ENCODE data around the gene MMRN2.

MMRN2 gene

GRCh38 chr10:86969421-86970041 lies 12.1 kb upstream of the MMRN2 start:
- peak; percentile 74 for DNase-seq (ENCODE audit: low spot score)

- DNase-seq (ENCODE audit: low spot score) = no peak
These were observed 11.6 kb upstream of the MMRN2 start for GRCh38 chr10:86968994-86969355.

DNA sequence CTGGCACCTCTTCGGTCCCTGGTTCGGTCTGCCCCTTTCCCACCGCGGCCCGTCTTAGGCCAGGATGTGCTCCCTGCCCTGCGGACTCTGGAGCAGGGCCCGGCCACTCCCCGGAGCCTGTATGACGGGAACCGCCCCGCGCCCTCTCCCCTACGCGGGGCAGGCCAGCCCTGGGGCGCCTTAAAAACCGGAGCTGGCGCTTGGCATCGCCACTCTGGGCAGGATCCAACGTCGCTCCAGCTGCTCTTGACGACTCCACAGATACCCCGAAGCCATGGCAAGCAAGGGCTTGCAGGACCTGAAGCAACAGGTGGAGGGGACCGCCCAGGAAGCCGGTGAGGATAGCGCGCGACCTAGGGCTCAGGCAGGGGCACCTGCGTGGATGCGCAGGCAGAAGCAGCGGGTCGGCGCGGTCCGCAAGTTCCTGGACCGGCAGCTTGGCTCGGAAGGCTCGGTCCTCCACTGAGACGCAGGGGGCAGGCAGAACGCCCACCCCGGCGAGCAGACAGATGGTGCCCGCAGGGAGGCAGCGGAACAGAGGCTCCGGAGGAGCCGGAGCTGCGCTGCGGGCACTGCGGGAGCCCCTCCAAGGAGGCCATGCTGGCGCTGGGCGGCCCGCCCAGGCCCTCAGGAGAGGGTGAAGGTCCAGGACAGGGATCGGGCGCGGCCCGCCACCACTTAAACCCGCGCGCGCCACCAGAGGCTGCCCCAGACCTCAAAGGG lies 11.0 kb upstream of the MMRN2 start, which contains the start of gene ADIRF:
TSS of gene ADIRF (plus strand) at position 212 of the 723 bp plus-strand sequence. CDS start at position 275, 63 bp downstream.
- DNase-seq (ENCODE audit: low spot score) = peak; percentile 49

- DNase-seq (ENCODE audit: low spot score) = no peak
These were observed 10.1 kb upstream of the MMRN2 start for GRCh38 chr10:86967481-86967941.

DNA sequence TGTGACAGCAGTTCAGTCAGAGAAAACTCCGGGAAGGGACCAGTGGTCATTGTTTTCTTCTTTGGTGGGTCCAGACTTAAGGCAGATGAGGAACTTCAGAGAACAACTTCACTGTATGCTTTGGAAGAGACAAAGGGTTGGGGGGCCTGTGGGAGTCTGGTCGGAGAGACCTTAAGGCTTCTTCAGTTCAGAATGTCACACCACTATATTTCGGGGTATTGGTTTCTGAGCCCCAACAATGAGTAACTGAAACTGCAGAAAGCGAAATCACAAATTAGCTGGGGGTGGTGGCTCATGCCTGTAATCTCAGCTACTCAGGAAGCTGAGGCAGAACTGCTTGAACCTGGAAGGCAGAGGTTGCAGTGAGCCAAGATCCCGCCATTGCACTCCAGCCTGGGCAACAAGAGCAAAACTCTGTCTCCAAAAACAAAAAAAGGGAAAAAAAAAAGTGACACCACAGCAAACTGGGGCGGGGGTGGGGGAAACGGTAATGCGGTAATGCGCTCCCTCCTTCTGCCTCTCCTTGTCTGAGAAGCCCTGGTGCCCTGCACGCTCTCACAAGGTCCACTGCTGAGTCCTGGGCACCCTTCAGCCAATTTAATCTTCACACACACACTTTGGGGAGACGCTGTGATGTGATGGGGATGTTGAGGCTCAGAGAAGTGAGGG lies 8.7 kb upstream of the MMRN2 start:
- no peak for DNase-seq (ENCODE audit: low spot score)

- DNase-seq (ENCODE audit: low spot score) = no peak
These were observed 7.4 kb upstream of the MMRN2 start for GRCh38 chr10:86964847-86965190.

DNA sequence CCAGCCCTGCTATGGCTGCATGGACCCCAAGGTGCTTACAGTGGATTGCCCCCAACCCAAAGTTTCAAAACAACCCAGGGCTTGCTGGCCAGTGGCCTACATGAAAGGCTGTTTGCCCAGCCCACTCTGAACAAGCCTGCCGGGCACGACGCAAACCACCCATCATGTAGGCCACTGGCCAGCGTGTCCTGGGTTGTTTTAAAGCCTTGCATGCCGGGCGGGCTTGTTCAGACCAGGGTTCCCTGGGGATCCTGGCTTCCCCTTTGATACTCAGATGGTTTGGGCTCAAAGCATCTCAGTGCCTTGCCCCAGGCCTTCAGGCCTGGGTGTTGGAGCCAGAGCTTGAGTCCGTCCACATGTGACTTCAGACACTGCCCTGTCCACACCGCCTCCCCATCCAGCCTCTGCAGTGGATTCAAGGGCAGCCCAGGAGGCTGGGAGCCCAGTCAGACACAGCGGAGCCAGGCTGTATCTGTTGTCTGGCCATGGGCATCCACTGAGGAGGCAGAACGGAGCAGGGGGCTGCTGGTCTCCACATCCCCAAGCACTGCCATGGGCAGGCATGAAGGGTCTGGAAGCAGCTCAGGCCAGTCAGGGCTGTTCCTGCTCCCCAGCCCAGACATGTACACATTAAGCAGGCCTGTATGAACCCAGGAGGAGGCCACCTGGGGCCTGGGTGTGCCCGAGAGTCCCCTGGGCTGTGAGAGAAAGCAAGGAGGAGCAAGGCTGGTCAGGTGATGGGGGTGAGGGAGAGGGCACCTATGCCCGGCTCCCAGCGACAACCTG lies 6.8 kb upstream of the MMRN2 start:
- no peak for DNase-seq (ENCODE audit: low spot score)

DNA sequence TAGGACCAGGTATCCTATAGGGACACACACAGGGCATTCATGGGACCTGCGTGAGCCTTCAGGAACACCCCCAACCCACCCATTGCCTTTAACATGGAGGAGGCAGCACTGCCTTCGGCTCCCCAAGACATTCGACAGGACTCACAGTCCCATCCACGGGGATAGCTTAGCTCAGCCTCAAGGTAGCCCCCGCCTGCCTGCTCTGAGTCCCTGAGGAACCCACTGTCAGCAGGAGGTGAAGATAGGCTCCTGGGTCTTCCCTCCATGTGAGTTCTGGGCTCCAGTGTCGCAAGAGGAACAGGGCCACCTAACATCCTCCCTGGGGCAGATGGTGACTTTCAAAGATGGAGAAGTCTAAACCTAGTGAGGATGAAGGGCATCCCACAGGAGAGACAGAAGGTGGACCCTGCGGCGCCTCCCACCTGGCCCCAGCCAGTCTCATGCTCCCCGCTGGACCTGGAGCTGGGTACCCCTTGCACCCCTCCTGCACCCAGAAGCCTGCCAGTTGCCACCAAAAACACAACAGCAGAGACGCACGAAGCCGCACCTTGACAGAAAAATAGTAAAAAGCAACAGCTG lies 6.0 kb upstream of the MMRN2 start:
- DNase-seq (ENCODE audit: low spot score) = no peak

DNA sequence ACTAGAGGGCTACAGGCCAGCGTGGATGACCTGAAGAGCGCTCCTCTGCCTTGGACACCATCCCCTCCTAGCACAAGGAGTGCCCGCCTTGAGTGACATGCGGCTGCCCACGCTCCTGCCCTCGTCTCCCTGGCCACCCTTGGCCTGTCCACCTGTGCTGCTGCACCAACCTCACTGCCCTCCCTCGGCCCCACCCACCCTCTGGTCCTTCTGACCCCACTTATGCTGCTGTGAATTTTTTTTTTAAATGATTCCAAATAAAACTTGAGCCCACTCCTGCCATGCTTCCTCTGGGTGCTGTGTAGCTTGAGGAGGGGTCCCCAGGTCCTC lies 5.5 kb upstream of the MMRN2 start:
- no peak for DNase-seq (ENCODE audit: low spot score)

DNA sequence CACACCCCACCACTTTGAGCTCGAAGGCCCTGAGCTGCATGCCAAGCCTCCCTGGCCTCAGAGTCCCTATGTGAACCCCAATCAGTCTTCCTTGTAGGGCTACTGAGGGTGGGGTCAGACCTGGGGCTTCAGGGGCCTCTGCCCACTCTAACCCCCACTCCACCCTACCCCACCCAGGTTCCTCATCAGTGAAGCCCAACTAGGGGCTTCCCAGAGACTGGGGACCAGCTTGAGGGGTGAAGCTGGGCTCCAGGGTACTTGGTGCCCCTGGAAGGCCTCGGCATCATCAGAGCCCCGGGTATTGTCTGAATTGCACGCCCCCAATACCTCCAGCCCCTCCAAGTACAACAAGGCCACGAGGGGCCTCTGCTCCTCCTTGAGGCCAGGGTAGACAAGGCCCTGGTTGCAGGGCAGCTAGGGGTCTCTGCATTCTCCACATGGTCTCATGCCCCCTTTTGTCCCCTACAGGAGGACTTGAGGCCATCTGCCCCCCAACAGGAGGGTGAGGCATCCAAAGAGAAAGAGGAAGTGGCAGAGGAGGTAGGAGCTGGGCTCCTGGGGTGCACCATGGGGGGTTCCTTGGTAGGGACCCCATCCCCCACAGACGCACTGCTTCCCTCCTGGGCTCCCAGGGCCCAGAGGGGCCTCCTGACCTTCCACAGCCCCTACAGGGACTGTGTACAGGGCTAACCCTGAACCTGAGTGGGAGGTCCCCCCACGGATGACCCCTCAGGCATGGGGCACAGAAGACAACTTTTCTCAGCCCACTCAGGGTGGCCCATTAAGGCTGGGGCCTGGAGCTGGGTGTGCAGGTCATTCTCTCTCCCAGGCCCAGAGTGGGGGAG lies 4.9 kb upstream of the MMRN2 start:
- DNase-seq (ENCODE audit: low spot score) = no peak

DNA sequence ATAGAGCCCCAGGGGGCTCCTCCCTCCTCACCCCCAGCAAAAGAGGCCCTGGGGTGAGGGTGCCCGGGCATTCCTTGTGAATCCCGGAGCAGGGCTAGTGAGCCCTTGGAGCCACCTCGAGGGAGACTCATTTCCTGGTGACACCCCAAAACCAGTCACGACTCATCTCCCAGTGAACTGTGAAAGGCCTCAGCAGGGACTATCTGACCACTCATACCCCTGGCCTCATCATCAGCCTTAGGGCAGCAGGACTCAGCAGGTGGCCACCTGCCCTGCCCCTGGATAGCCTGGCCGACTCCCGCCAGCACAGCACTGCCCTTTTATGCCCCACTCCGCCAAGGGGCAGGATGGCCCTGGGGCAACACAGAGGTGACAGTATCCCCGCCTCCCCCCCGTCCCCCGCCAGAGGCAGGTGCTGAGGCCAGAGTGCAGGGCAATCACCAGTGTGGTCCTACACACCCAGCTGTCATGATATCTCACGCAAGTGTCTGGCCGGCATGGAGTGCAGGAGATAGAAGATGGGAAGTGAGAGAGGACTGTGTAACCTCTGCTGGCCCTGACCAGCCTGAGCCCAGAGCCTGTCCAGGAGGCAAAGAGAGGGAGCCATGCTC lies 4.2 kb upstream of the MMRN2 start:
- peak; percentile 83 for DNase-seq (ENCODE audit: low spot score)

- no peak for DNase-seq (ENCODE audit: low spot score)
These were observed 3.5 kb upstream of the MMRN2 start for GRCh38 chr10:86960863-86961434.

GRCh38 chr10:86960003-86960862 lies 2.8 kb upstream of the MMRN2 start:
- DNase-seq (ENCODE audit: low spot score) = peak; percentile 76

DNA sequence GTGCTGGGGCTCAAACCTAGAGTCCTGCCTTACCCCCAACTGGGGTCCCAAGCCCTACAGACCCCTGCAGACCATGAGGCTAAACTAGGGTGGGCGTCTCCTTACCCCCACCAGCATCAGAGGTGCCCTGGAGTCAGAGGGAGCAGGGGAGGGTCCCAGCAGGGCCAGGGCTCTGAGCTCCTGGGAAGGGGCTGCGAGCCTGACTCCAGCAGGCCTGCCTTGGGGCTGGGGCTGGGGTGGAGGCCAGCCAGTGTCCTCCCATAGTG lies 2.3 kb upstream of the MMRN2 start:
- DNase-seq (ENCODE audit: low spot score) = no peak

GRCh38 chr10:86958901-86959736 lies 1.7 kb upstream of the MMRN2 start:
- peak; percentile 80 for DNase-seq (ENCODE audit: low spot score)

DNA sequence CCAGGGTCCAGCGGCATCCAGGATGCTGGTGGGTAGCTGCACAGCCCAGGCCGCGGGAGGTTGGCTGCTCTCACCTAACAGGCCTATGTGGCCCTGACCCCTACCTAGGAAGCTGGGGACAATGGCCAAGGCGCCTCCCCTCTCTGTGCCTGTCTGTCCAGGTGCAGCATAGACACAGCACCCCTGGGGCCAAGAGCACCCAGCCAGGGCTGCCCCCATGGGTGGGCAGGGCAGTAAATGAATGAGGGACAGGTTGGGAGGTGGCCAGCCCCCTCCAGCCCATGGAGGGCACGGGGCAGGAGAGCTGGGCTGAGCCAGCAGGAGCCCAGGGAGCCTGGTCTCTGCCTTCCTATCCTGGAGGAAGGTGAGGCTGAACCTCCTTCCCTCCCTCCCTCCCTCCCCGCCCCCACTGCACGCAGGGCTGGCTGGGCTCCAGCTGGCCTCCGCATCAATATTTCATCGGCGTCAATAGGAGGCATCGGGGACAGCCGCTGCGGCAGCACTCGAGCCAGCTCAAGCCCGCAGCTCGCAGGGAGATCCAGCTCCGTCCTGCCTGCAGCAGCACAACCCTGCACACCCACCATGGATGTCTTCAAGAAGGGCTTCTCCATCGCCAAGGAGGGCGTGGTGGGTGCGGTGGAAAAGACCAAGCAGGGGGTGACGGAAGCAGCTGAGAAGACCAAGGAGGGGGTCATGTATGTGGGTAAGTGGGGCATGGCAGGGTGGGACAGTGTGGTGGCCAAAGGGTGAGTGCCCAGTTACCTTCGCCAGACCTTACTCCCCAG lies 893 bp upstream of the MMRN2 start, which contains the start of gene SNCG:
TSS of gene SNCG (plus strand) at position 484 of the 785 bp plus-strand sequence. CDS start at position 583, 99 bp downstream.
- DNase-seq (ENCODE audit: low spot score) = no peak

- DNase-seq (ENCODE audit: low spot score) = no peak
These were observed 467 bp downstream of the MMRN2 start for GRCh38 chr10:86956848-86957448.

All from kidney tubule cell (primary cell).